H1 (cell line): ENCODE data around the gene RNF38. TPM values are rescaled to one million over a fixed set of nuclear protein-coding genes. Genes with fewer than 3 reads are reported as not detected.
"Not testable (repeated sequence)": the region's sequence is repeated elsewhere in the genome, so short reads cannot be mapped to it uniquely, and the experiment has no call there.

Source experiments
- CTCF ChIA-PET: fragments of 300-600 bp; sonication (Branson Sonifier 250); formaldehyde crosslinking; loops from one replicate; lab custom pipeline; 2021; ENCODE audit not compliant: partially characterized antibody; lab: Charles Lee
- POLR2A ChIA-PET: fragments of 300-600 bp; sonication (Branson Sonifier 250); formaldehyde crosslinking; loops from one replicate; lab custom pipeline; 2021; ENCODE audit warnings: inconsistent platforms; ENCODE audit not compliant: partially characterized antibody; lab: Charles Lee
- DNase-seq, 2 experiments: peaks; one replicate each; pipeline versions ENCODE4 v3.0.0 to v3.0.0-alpha.2; 2010 to 2022; ENCODE audit warnings: low spot score in 2 of 2, low read depth in 1 of 2, mixed read lengths in 1 of 2
- FAIRE-seq: peaks from 2 replicates; lab custom pipeline; 2011; peaks lifted over from hg19 to GRCh38; lab: Jason Lieb, UNC
- H2AFZ ChIP-seq: 2 replicates; pipeline ENCODE4 v1.8.1; 2012; ENCODE audit warnings: low read length, inconsistent platforms
- H2AK5ac ChIP-seq: 2 replicates; pipeline ENCODE4 v1.6.1; 2013; ENCODE audit warnings: low read depth, low read length
- H2BK120ac ChIP-seq: replicated peaks from 2 replicates; pipeline ENCODE3; 2013; ENCODE audit warnings: low read depth, low read length, inconsistent platforms
- H2BK12ac ChIP-seq: 2 replicates; pipeline ENCODE4 v1.6.1; 2013; ENCODE audit warnings: low read depth, low read length
- H2BK15ac ChIP-seq: 2 replicates; pipeline ENCODE4 v1.6.1; 2013; ENCODE audit warnings: low read length
- H2BK20ac ChIP-seq: 2 replicates; pipeline ENCODE4 v1.6.1; 2013; ENCODE audit warnings: low read length
- H2BK5ac ChIP-seq: 2 replicates; pipeline ENCODE4 v1.6.1; 2013; ENCODE audit warnings: low read depth, low read length
- H3K14ac ChIP-seq: 2 replicates; pipeline ENCODE4 v1.6.1; 2013; ENCODE audit warnings: inconsistent platforms; ENCODE audit not compliant: insufficient read length
- H3K18ac ChIP-seq: 2 replicates; pipeline ENCODE4 v1.6.1; 2013; ENCODE audit warnings: low read length; ENCODE audit errors: extremely low read depth
- H3K23ac ChIP-seq: 2 replicates; pipeline ENCODE4 v1.6.1; 2013; ENCODE audit warnings: inconsistent platforms; ENCODE audit not compliant: insufficient read length
- H3K23me2 ChIP-seq: 2 replicates; pipeline ENCODE4 v1.6.1; 2013; ENCODE audit warnings: low read depth, low read length
- H3K27ac ChIP-seq: 2 replicates; pipeline ENCODE4 v1.6.1; 2011; ENCODE audit warnings: low read depth, low read length, inconsistent platforms
- H3K27me3 ChIP-seq, 4 experiments: replicated peaks in 1 of 4; 1 replicate in 1 of 4; 2 replicates in 3 of 4; pipeline versions ENCODE4 v1.6.1 to v1.8.1; 2011 to 2013; ENCODE audit warnings: low read length in 3 of 4, mild to moderate bottlenecking in 3 of 4, inconsistent platforms in 2 of 4, mixed read lengths in 2 of 4, moderate library complexity in 1 of 4; ENCODE audit not compliant: control insufficient read depth in 3 of 4, insufficient read depth in 3 of 4; ENCODE audit errors: extremely low read depth in 1 of 4
- H3K36me3 ChIP-seq, 4 experiments: 2 replicates each; pipeline versions ENCODE4 v1.6.1 to v1.8.1; 2011 to 2013; ENCODE audit warnings: mild to moderate bottlenecking in 4 of 4, low read length in 3 of 4, moderate library complexity in 2 of 4, control low read depth in 1 of 4, inconsistent platforms in 1 of 4; ENCODE audit not compliant: insufficient read depth in 4 of 4, control insufficient read depth in 2 of 4
- H3K4ac ChIP-seq: replicated peaks from 2 replicates; pipeline ENCODE3; 2013; ENCODE audit warnings: low read length, low read depth, mixed read lengths, inconsistent platforms; ENCODE audit not compliant: insufficient read length
- H3K4me1 ChIP-seq, 4 experiments: replicated peaks in 1 of 4; 1 replicate in 1 of 4; 2 replicates in 3 of 4; pipeline versions ENCODE4 v1.6.1 to v1.8.1; 2011 to 2013; ENCODE audit warnings: low read length in 3 of 4, inconsistent platforms in 2 of 4, mixed read lengths in 1 of 4; ENCODE audit not compliant: insufficient read depth in 4 of 4, control insufficient read depth in 3 of 4
- H3K4me2 ChIP-seq, 2 experiments: 2 replicates each; pipeline versions ENCODE4 v1.6.1 to v1.8.1; 2011 to 2013; ENCODE audit warnings: low read depth in 2 of 2, low read length in 2 of 2, control low read depth in 1 of 2, inconsistent platforms in 1 of 2, mild to moderate bottlenecking in 1 of 2; ENCODE audit not compliant: insufficient read depth in 1 of 2
- H3K4me3 ChIP-seq, 4 experiments: fragments of 200-600, 300-600 bp in 1 of 4; sonication (generic), shearing (Covaris generic), sonication (Bioruptor Twin) in 1 of 4; 2 replicates each; pipeline versions ENCODE4 v1.5.1 to v1.8.1; 2011 to 2016; ENCODE audit warnings: low read length in 4 of 4, low read depth in 3 of 4, control low read depth in 2 of 4, inconsistent platforms in 2 of 4, mild to moderate bottlenecking in 2 of 4, mixed read lengths in 1 of 4, moderate library complexity in 1 of 4; ENCODE audit not compliant: insufficient read depth in 2 of 4; ENCODE audit errors: extremely low read depth in 1 of 4
- H3K56ac ChIP-seq: replicated peaks from 2 replicates; pipeline ENCODE3; 2013; ENCODE audit warnings: low read depth, mild to moderate bottlenecking, mixed read lengths, low read length, inconsistent platforms; ENCODE audit not compliant: insufficient read length
- H3K79me1 ChIP-seq: 2 replicates; pipeline ENCODE4 v1.6.1; 2013; ENCODE audit warnings: low read depth, low read length, control low read depth
- H3K79me2 ChIP-seq, 2 experiments: 2 replicates each; pipeline versions ENCODE4 v1.6.1 to v1.8.1; 2012 to 2013; ENCODE audit warnings: low read length in 2 of 2, mild to moderate bottlenecking in 2 of 2, inconsistent platforms in 1 of 2; ENCODE audit not compliant: insufficient read depth in 2 of 2, control insufficient read depth in 1 of 2
- H3K9ac ChIP-seq, 4 experiments: replicated peaks in 1 of 4; 1 replicate in 1 of 4; 2 replicates in 3 of 4; pipeline versions ENCODE4 v1.6.1 to v1.8.1; 2011 to 2013; ENCODE audit warnings: low read depth in 3 of 4, low read length in 3 of 4, control low read depth in 2 of 4, mild to moderate bottlenecking in 2 of 4, moderate library complexity in 2 of 4, inconsistent platforms in 1 of 4; ENCODE audit errors: extremely low read depth in 1 of 4
- H3K9me3 ChIP-seq, 2 experiments: 2 replicates each; pipeline versions ENCODE4 v1.6.1 to v1.8.1; 2012 to 2013; ENCODE audit warnings: mild to moderate bottlenecking in 2 of 2, moderate library complexity in 2 of 2, control low read depth in 1 of 2, inconsistent platforms in 1 of 2, low read depth in 1 of 2, low read length in 1 of 2, mixed read lengths in 1 of 2; ENCODE audit not compliant: insufficient read depth in 2 of 2
- H4K20me1 ChIP-seq, 2 experiments: replicated peaks in 1 of 2; 2 replicates each; pipeline versions ENCODE3 to v1.8.1; 2011 to 2013; ENCODE audit warnings: inconsistent platforms in 2 of 2, low read length in 2 of 2, mild to moderate bottlenecking in 1 of 2; ENCODE audit not compliant: insufficient read depth in 2 of 2, control insufficient read depth in 1 of 2
- H4K5ac ChIP-seq: 2 replicates; pipeline ENCODE4 v1.6.1; 2013; ENCODE audit warnings: low read length, low read depth, mixed read lengths, inconsistent platforms; ENCODE audit not compliant: insufficient read length
- H4K8ac ChIP-seq: 2 replicates; pipeline ENCODE4 v1.8.0; 2013; ENCODE audit warnings: mild to moderate bottlenecking, moderate library complexity, low read length, inconsistent platforms; ENCODE audit not compliant: insufficient read depth; ENCODE audit errors: extremely low read depth
- H4K91ac ChIP-seq: replicated peaks from 2 replicates; pipeline ENCODE3; 2013; ENCODE audit warnings: low read length, mixed read lengths, inconsistent platforms; ENCODE audit not compliant: insufficient read length
- CEBPB ChIP-seq: IDR thresholded peaks from 2 replicates; pipeline ENCODE4 v1.6.1; 2012; ENCODE audit warnings: low read depth, low read length
- WGBS, 2 experiments: shearing (Covaris generic) in 1 of 2; methylation state at CpG; one replicate each; pipeline versions ENCODE4 v1.1.6 to v1.1.7; 2013 to 2015; ENCODE audit warnings: low lambda C conversion rate in 2 of 2, mixed read lengths in 2 of 2, inconsistent platforms in 1 of 2, low coverage in 1 of 2, missing lambda C conversion rate in 1 of 2; ENCODE audit not compliant: insufficient replicate concordance in 2 of 2, insufficient coverage in 1 of 2, insufficient read length in 1 of 2; ENCODE audit errors: extremely low coverage in 1 of 2, missing lambda C conversion rate in 1 of 2; 5-methylcytosine and 5-hydroxymethylcytosine counted together
- polyA plus RNA-seq, 7 experiments: library from polyadenylated mRNA; depleted of rRNA in 3 of 7; stranded (reverse) in 5 of 7; unstranded in 2 of 7; fragments of >200 nt in 5 of 7; fragments of 200-250 nt in 2 of 7; gene quantifications; 1 replicate in 5 of 7; 2 replicates in 1 of 7; 4 replicates in 1 of 7; pipeline versions ENCODE4 v1.2.1 to v1.2.3, GENCODE V29; 2011 to 2013; ENCODE audit warnings: missing spikeins in 2 of 7, mixed read lengths in 2 of 7
- total RNA-seq: library from RNA; stranded (reverse); fragmentation: NEBNext Ultra II Directional; extraction: Animal tissue kit (Norgen Biotek cat#: 25700); gene quantifications from 2 replicates; pipeline ENCODE4 v1.2.1, GENCODE V29; 2021

The RNF38 gene
- total and polyA plus RNA-seq, 2 of the 8 experiments (the other 6 are each of a cell fraction or from before 2014, with no cell fraction given): 54.9 to 60.9 TPM

DNA sequence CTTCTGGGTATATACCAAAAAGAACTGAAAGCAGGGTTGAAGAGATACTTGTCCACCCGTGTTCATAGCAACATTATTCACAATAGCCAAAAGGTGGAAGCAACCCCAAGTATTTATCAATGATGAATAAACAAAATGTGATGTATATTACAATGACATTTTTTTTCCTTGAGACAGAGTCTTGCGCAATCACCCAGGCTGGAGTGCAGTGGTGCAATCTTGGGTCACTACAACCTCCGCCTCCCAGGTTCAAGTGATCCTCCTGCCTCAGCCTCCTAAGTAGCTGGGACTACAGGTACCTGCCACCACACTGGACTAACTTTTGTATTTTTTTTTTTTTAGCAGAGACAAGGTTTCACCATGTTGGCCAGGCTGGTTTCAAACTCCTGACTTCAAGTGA is 11.3 kb upstream of the RNF38 start:
- H3K56ac ChIP-seq, H3K4me2 ChIP-seq, H3K9ac ChIP-seq, H4K91ac ChIP-seq, H2BK20ac ChIP-seq, H2BK120ac ChIP-seq, H3K4ac ChIP-seq, H4K5ac ChIP-seq, H3K79me1 ChIP-seq, H4K8ac ChIP-seq, H3K18ac ChIP-seq, H3K4me1 ChIP-seq, H3K9me3 ChIP-seq, H3K36me3 ChIP-seq, H3K23ac ChIP-seq, H4K20me1 ChIP-seq, H3K27ac ChIP-seq, H3K4me3 ChIP-seq, DNase-seq, H2AK5ac ChIP-seq, FAIRE-seq, H2BK15ac ChIP-seq, H2AFZ ChIP-seq, H2BK12ac ChIP-seq, H3K23me2 ChIP-seq, POLR2A ChIA-PET, H3K27me3 ChIP-seq, H3K14ac ChIP-seq, H2BK5ac ChIP-seq: not testable (repeated sequence)
- CTCF ChIA-PET: interaction anchor here (1.1 kb wide), 1 partner anchor 9 kb away, joined by 5 read pairs; no protein-coding TSS in a partner anchor
- 91% methylated on average over 3 of the region's 3 CpGs; no CpG with 5 or more reads in 1 of the 2 experiments for whole genome bisulfite sequencing, 2 experiments
- peak; percentile 96 for TF ChIP-seq CEBPB
- H3K79me2 ChIP-seq: peaks cover 6 to 67% of the 10 kb centered on the region in 2 experiments; a peak in 3 of 4 replicates

DNA sequence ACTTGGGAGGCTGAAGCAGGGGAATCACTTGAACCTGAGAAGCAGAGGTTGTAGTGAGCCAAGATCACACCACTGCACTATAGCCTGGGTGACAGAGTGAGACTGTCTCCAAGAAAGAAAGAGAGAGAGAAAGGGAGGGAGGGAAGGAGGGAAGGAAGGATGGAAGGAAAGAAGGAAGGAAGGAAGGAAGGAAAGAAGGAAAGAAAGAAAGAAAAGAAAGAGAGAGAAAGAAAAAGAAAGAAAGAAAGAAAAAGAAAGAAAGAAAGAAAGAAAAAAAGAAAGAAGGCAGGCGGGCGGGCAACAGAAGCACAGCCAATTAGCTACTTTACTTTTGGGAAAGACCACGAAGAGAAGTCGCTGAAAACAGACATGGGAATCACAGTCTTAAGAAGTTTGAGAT is 9.0 kb upstream of the RNF38 start:
- FAIRE-seq, H3K4ac ChIP-seq, H2BK20ac ChIP-seq, H3K27me3 ChIP-seq, H3K18ac ChIP-seq, H4K5ac ChIP-seq, H3K4me3 ChIP-seq, H4K8ac ChIP-seq, H3K9me3 ChIP-seq, POLR2A ChIA-PET, H2BK12ac ChIP-seq, H3K23me2 ChIP-seq, H4K91ac ChIP-seq, H3K4me1 ChIP-seq, H2BK120ac ChIP-seq, H2BK15ac ChIP-seq, DNase-seq, H3K23ac ChIP-seq, H3K4me2 ChIP-seq, H2BK5ac ChIP-seq, H3K27ac ChIP-seq, H3K9ac ChIP-seq, H4K20me1 ChIP-seq, H3K36me3 ChIP-seq, H3K79me1 ChIP-seq, H2AFZ ChIP-seq, H3K56ac ChIP-seq, H3K14ac ChIP-seq, H2AK5ac ChIP-seq: not testable (repeated sequence)
- CTCF ChIA-PET: interaction anchor here (0.7 to 6.7 kb wide), 12 partner anchors 10 to 347 kb away, joined by 3 to 144 read pairs (median 27); no protein-coding TSS in a partner anchor
- H3K79me2 ChIP-seq: peaks cover 6 to 83% of the 10 kb centered on the region in 2 experiments; a peak in 3 of 4 replicates
- 85% methylated on average over 4 of the region's 4 CpGs; no CpG with 5 or more reads in 1 of the 2 experiments for WGBS, 2 experiments
